IMR-90 (cell line): ENCODE data around the gene GLIS1. TPM values are rescaled to one million over a fixed set of nuclear protein-coding genes. Genes with fewer than 3 reads are reported as not detected.

ENCODE experiments used
- ATAC-seq: fragments of 200-7000 bp; cut with Tn5 transposase; 2 replicates; pipeline ENCODE4 v1.9.1; 2020; ENCODE audit warnings: low read depth, mild to moderate bottlenecking, moderate library complexity
- BruUV-seq: library from RNA; stranded (reverse); fragments of 400-500 nt; replicated peaks from 2 replicates; lab custom pipeline; 2021; lab: Mats Ljungman, UMichigan
- CTCF ChIA-PET: fragments of 300-600 bp; formaldehyde crosslinking; extraction: SDS; loops from one replicate; lab custom pipeline; 2021; ENCODE audit warnings: antibody characterized with exemption; lab: Yijun Ruan, JAX
- POLR2A ChIA-PET: fragments of 300-600 bp; sonication (Branson Sonifier 250); formaldehyde crosslinking; loops from one replicate; lab custom pipeline; 2022; ENCODE audit warnings: antibody characterized with exemption; ENCODE audit not compliant: unreplicated experiment; lab: Charles Lee
- DNase-seq: peaks from one replicate; pipeline ENCODE4 v3.0.0; 2013
- H2AFZ ChIP-seq: replicated peaks from 2 replicates; pipeline ENCODE3; 2013; ENCODE audit warnings: low read length, mild to moderate bottlenecking; ENCODE audit not compliant: poor library complexity
- H2AK5ac ChIP-seq: 2 replicates; pipeline ENCODE4 v1.6.1; 2013; ENCODE audit warnings: low read depth, low read length, inconsistent platforms
- H2AK9ac ChIP-seq: replicated peaks from 2 replicates; pipeline ENCODE3; 2013; ENCODE audit warnings: mild to moderate bottlenecking, low read depth, low read length, moderate library complexity; ENCODE audit not compliant: poor library complexity
- H2BK120ac ChIP-seq: 2 replicates; pipeline ENCODE4 v1.6.1; 2013; ENCODE audit warnings: low read depth, low read length, inconsistent platforms
- H2BK15ac ChIP-seq: 3 replicates; pipeline ENCODE4 v1.6.1; 2013; ENCODE audit warnings: low read depth, low read length, inconsistent platforms
- H2BK20ac ChIP-seq: 2 replicates; pipeline ENCODE4 v1.6.1; 2013; ENCODE audit warnings: low read depth, mild to moderate bottlenecking, inconsistent platforms, low read length, moderate library complexity
- H2BK5ac ChIP-seq: 2 replicates; pipeline ENCODE4 v1.6.1; 2013; ENCODE audit warnings: mild to moderate bottlenecking, low read depth, low read length, inconsistent platforms; ENCODE audit not compliant: poor library complexity, severe bottlenecking
- H3K14ac ChIP-seq: replicated peaks from 2 replicates; pipeline ENCODE4 v1.6.1; 2013; ENCODE audit warnings: low read depth, low read length, inconsistent platforms
- H3K18ac ChIP-seq: 2 replicates; pipeline ENCODE4 v1.6.1; 2013; ENCODE audit warnings: low read depth, low read length, control low read depth
- H3K23ac ChIP-seq: 2 replicates; pipeline ENCODE4 v1.6.1; 2013; ENCODE audit warnings: low read depth, low read length, inconsistent platforms
- H3K27ac ChIP-seq: 2 replicates; pipeline ENCODE4 v1.5.1; 2013; ENCODE audit warnings: mild to moderate bottlenecking, control low read depth, low read length; ENCODE audit not compliant: insufficient read depth
- H3K27me3 ChIP-seq: 2 replicates; pipeline ENCODE4 v1.6.1; 2013; ENCODE audit warnings: low read length; ENCODE audit not compliant: control insufficient read depth, insufficient read depth
- H3K36me3 ChIP-seq: 2 replicates; pipeline ENCODE4 v1.6.1; 2013; ENCODE audit warnings: low read length, mixed read lengths; ENCODE audit not compliant: control insufficient read depth, insufficient read depth
- H3K4ac ChIP-seq: 2 replicates; pipeline ENCODE4 v1.6.1; 2013; ENCODE audit warnings: low read depth, low read length, inconsistent platforms
- H3K4me1 ChIP-seq: 2 replicates; pipeline ENCODE4 v1.6.1; 2013; ENCODE audit warnings: low read length, mixed read lengths; ENCODE audit not compliant: control insufficient read depth, insufficient read depth
- H3K4me2 ChIP-seq: 2 replicates; pipeline ENCODE4 v1.6.1; 2013; ENCODE audit warnings: low read depth, mild to moderate bottlenecking, control low read depth, low read length, moderate library complexity
- H3K4me3 ChIP-seq: 2 replicates; pipeline ENCODE4 v1.5.1; 2013; ENCODE audit warnings: low read depth, mild to moderate bottlenecking, control low read depth, low read length, moderate library complexity; ENCODE audit not compliant: insufficient read depth
- H3K56ac ChIP-seq: 2 replicates; pipeline ENCODE4 v1.6.1; 2013; ENCODE audit warnings: low read length, inconsistent platforms; ENCODE audit not compliant: insufficient read depth; ENCODE audit errors: extremely low read depth
- H3K79me1 ChIP-seq, 2 experiments: 2 replicates each; pipeline ENCODE4 v1.6.1; 2013; ENCODE audit warnings: low read length in 2 of 2, inconsistent platforms in 1 of 2, low read depth in 1 of 2
- H3K9ac ChIP-seq: 2 replicates; pipeline ENCODE4 v1.6.1; 2013; ENCODE audit warnings: low read depth, low read length, control low read depth
- H3K9me1 ChIP-seq: 2 replicates; pipeline ENCODE4 v1.6.1; 2013; ENCODE audit warnings: low read length, inconsistent platforms; ENCODE audit not compliant: insufficient read depth
- H3K9me3 ChIP-seq: 2 replicates; pipeline ENCODE4 v1.6.1; 2013; ENCODE audit warnings: low read length; ENCODE audit not compliant: control insufficient read depth, insufficient read depth
- H4K20me1 ChIP-seq: 2 replicates; pipeline ENCODE4 v1.6.1; 2013; ENCODE audit warnings: low read length, inconsistent platforms; ENCODE audit not compliant: insufficient read depth
- H4K5ac ChIP-seq: 2 replicates; pipeline ENCODE4 v1.6.1; 2013; ENCODE audit warnings: mild to moderate bottlenecking, low read depth, low read length, control low read depth
- H4K8ac ChIP-seq, 2 experiments: 2 replicates each; pipeline ENCODE4 v1.6.1; 2013; ENCODE audit warnings: low read depth in 2 of 2, low read length in 2 of 2, control low read depth in 1 of 2, inconsistent platforms in 1 of 2
- H4K91ac ChIP-seq: 2 replicates; pipeline ENCODE4 v1.6.1; 2013; ENCODE audit warnings: low read depth, low read length, inconsistent platforms; ENCODE audit not compliant: insufficient read depth
- CEBPB ChIP-seq: IDR thresholded peaks from 2 replicates; pipeline ENCODE4 v1.6.1; 2012; ENCODE audit warnings: low read depth, low read length, improper control_type of control experiment
- CTCF ChIP-seq: conservative IDR thresholded peaks from 2 replicates; pipeline ENCODE4 v1.5.1; 2012; ENCODE audit warnings: mild to moderate bottlenecking, low read depth, low read length, improper control_type of control experiment
- ELK1 ChIP-seq: fragments of 150-350 bp; IDR thresholded peaks from 2 replicates; pipeline ENCODE4 v1.6.1; 2016; ENCODE audit warnings: low read depth, mild to moderate bottlenecking, low read length, moderate library complexity, borderline replicate concordance
- FOS ChIP-seq: fragments of 150-350 bp; IDR thresholded peaks from 2 replicates; pipeline ENCODE4 v1.6.1; 2016; ENCODE audit warnings: low read depth, low read length
- MAFK ChIP-seq: IDR thresholded peaks from 2 replicates; pipeline ENCODE4 v1.6.1; 2012; ENCODE audit warnings: low read depth, low read length, improper control_type of control experiment
- MAZ ChIP-seq: IDR thresholded peaks from 2 replicates; pipeline ENCODE4 v1.6.1; 2012; ENCODE audit warnings: low read depth, mild to moderate bottlenecking, low read length, improper control_type of control experiment, moderate library complexity, borderline replicate concordance
- MXI1 ChIP-seq: IDR thresholded peaks from 2 replicates; pipeline ENCODE4 v1.6.1; 2012; ENCODE audit warnings: low read depth, mild to moderate bottlenecking, low read length, moderate library complexity, borderline replicate concordance
- NFE2L2 ChIP-seq: fragments of 150-350 bp; IDR thresholded peaks from 2 replicates; pipeline ENCODE4 v1.6.1; 2016; ENCODE audit warnings: low read depth, mild to moderate bottlenecking, low read length
- POLR2A ChIP-seq: IDR thresholded peaks from 2 replicates; pipeline ENCODE4 v1.6.1; 2012; ENCODE audit warnings: mild to moderate bottlenecking, low read depth, low read length
- RAD21 ChIP-seq: IDR thresholded peaks from 2 replicates; pipeline ENCODE4 v1.6.1; 2012; ENCODE audit warnings: low read length, improper control_type of control experiment
- RCOR1 ChIP-seq: IDR thresholded peaks from 2 replicates; pipeline ENCODE4 v1.6.1; 2012; ENCODE audit warnings: mild to moderate bottlenecking, low read length, improper control_type of control experiment; ENCODE audit not compliant: insufficient replicate concordance
- RFX5 ChIP-seq: IDR thresholded peaks from 2 replicates; pipeline ENCODE4 v1.8.0; 2012; ENCODE audit warnings: low read depth, mild to moderate bottlenecking, low read length, moderate library complexity
- SMC3 ChIP-seq: fragments of 150-350 bp; IDR thresholded peaks from 2 replicates; pipeline ENCODE4 v1.6.1; 2016; ENCODE audit warnings: low read depth, mild to moderate bottlenecking, antibody characterized with exemption, low read length, moderate library complexity
- USF2 ChIP-seq: fragments of 150-350 bp; IDR thresholded peaks from 2 replicates; pipeline ENCODE4 v1.6.1; 2017; ENCODE audit warnings: mild to moderate bottlenecking, antibody characterized with exemption, low read length, low read depth
- WGBS, 2 experiments: methylation state at CpG; one replicate each; pipeline versions ENCODE4 v1.1.5 to v1.1.7; 2013; ENCODE audit warnings: missing lambda C conversion rate in 2 of 2; ENCODE audit not compliant: insufficient read length in 1 of 2; ENCODE audit errors: extremely low coverage in 2 of 2; 5-methylcytosine and 5-hydroxymethylcytosine counted together
- dilution Hi-C: fragments of 300-500 bp; cut with HindIII; formaldehyde crosslinking; loops from one replicate; pipeline ENCODE4 v1.14.3; 2018; ENCODE audit warnings: low sequenced_read_pairs; ENCODE audit not compliant: unreplicated experiment
- in situ Hi-C: fragments of 300-500 bp; cut with MboI; formaldehyde crosslinking; loops from 3 replicates; pipeline ENCODE4 v1.14.3; 2019; ENCODE audit warnings: low sequenced_read_pairs, inconsistent platforms, mixed read lengths
- intact Hi-C: fragments of 100-400 bp; cut with micrococcal nuclease; formaldehyde crosslinking; loops from 2 replicates; pipeline ENCODE4 v1.10.0; 2022
- polyA plus RNA-seq, 3 experiments: library from polyadenylated mRNA; depleted of rRNA; stranded (reverse); fragments of >200 nt; gene quantifications; 2 replicates each; pipeline ENCODE4 v1.2.3, GENCODE V29; 2012; ENCODE audit warnings: low replicate concordance in 1 of 3
- total RNA-seq: library from RNA; depleted of rRNA; stranded (reverse); fragments of >200 nt; gene quantifications from 2 replicates; pipeline ENCODE4 v1.2.3, GENCODE V29; 2012

Gene GLIS1
- total and polyA plus RNA-seq, 2 of the 4 experiments (the other 2 are of a cell fraction): 0.18 to 2.3 TPM

DNA sequence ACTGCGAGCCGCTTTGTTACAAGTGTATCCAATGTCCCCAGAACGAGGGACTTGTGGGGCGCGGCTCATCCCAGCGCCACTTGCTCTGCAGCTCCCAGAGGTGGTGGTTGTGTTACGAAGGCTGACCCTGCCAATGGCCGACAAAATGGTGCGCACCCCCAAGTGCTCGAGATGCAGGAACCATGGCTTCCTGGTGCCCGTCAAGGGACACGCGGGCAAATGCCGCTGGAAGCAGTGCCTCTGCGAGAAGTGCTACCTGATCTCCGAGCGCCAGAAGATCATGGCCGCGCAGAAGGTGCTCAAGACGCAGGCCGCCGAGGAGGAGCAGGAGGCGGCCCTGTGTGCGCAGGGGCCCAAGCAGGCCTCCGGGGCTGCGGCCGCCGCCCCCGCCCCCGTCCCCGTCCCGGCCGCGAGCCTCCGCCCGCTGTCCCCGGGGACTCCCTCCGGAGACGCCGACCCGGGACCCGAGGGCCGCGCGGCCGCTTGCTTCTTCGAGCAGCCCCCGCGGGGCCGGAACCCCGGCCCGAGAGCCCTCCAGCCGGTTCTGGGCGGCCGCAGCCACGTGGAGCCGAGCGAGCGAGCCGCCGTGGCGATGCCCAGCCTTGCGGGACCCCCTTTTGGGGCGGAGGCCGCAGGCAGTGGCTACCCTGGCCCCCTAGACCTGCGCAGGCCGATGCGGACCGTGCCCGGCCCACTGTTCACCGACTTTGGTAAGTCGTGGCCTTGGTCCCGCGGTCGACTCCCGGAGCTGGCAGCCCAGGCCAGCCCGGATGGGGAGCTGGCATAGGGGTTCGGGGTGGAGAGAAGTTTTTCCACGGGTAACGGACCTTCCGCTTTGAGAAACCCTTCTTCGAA lies 279.4 kb downstream of the GLIS1 start, which contains the start of gene DMRTB1:
Gene DMRTB1 (plus strand): TSS at position 79 of the 855 bp plus-strand sequence. CDS start 55 bp downstream, at position 134.
- TF ChIP-seq RAD21 (no peak), MXI1 (no peak), MAZ (no peak), CTCF (no peak), POLR2A (no peak), SMC3 (no peak), NFE2L2 (no peak), ELK1 (no peak), CEBPB (no peak), MAFK (no peak), FOS (no peak), RCOR1 (no peak), RFX5 (no peak), USF2 (no peak)
- no peak within 1 kb of the TSS for H2BK20ac ChIP-seq
- no peak within 1 kb of the TSS for H2BK120ac ChIP-seq
- H3K4ac ChIP-seq: no peak within 1 kb of the TSS
- H3K56ac ChIP-seq: no peak within 1 kb of the TSS
- H3K27me3 ChIP-seq: peaks cover 14% of the 10 kb centered on the region
- H4K5ac ChIP-seq: no peak within 1 kb of the TSS
- no TSS peak for BruUV-seq
- H3K27ac ChIP-seq: no peak within 1 kb of the TSS
- no peak within 1 kb of the TSS for H3K23ac ChIP-seq
- ATAC-seq: no peak
- H3K18ac ChIP-seq: no peak within 1 kb of the TSS
- H2AK9ac ChIP-seq: no peak within 1 kb of the TSS
- H3K9me3 ChIP-seq: no peaks in the 10 kb centered on the region
- WGBS, 2 experiments: 95% methylated on average over 48 of the region's 82 CpGs; no CpG with 5 or more reads in 1 of the 2 experiments
- H2AK5ac ChIP-seq: no peak within 1 kb of the TSS
- H2BK15ac ChIP-seq: no peak within 1 kb of the TSS
- H2BK5ac ChIP-seq: no peak within 1 kb of the TSS
- H2AFZ ChIP-seq: no peak within 1 kb of the TSS
- POLR2A ChIA-PET: no interaction called here
- H4K91ac ChIP-seq: no peak within 1 kb of the TSS
- H3K4me1 ChIP-seq: no peaks in the 10 kb centered on the region
- H3K9ac ChIP-seq: no peak within 1 kb of the TSS
- H4K8ac ChIP-seq: no peak within 1 kb of the TSS
- no peaks in the 10 kb centered on the region for H3K79me1 ChIP-seq
- no peak within 1 kb of the TSS for H3K14ac ChIP-seq
- no peak within 1 kb of the TSS for H3K4me2 ChIP-seq
- CTCF ChIA-PET: no interaction called here
- H4K20me1 ChIP-seq: no peaks in the 10 kb centered on the region
- in situ Hi-C loops (no loop called here), dilution Hi-C loops (no loop called here), intact Hi-C loops (no loop called here)
- no peaks in the 10 kb centered on the region for H3K36me3 ChIP-seq
- no peak within 1 kb of the TSS for H3K4me3 ChIP-seq
- no peaks in the 10 kb centered on the region; the same call in 1 of the 2 replicates for H3K9me1 ChIP-seq
- DNase-seq: no peak
